Caco-2 (cell line): Measurements from ENCODE around the gene RBM4. TPM values are rescaled to one million over a fixed set of nuclear protein-coding genes. Genes with fewer than 3 reads are reported as not detected.

Experiments
- BruUV-seq: library from RNA; stranded (reverse); fragments of 400-500 nt; replicated peaks from 2 replicates; lab custom pipeline; 2021; lab: Mats Ljungman, UMichigan
- CTCF ChIA-PET: fragments of 300-600 bp; sonication (Branson Sonifier 250); formaldehyde crosslinking; loops from one replicate; lab custom pipeline; 2022; ENCODE audit warnings: antibody characterized with exemption; lab: Charles Lee
- POLR2A ChIA-PET: fragments of 300-600 bp; sonication (Branson Sonifier 250); formaldehyde crosslinking; loops from one replicate; lab custom pipeline; 2022; ENCODE audit warnings: antibody characterized with exemption; lab: Charles Lee
- DNase-seq, 2 experiments: peaks; one replicate each; pipeline versions ENCODE4 v3.0.0 to v3.0.0-alpha.2; 2020 to 2022
- H3K27me3 ChIP-seq: replicated peaks from 2 replicates; pipeline ENCODE4 v1.6.0; 2011; ENCODE audit warnings: low read length; ENCODE audit not compliant: control insufficient read depth, insufficient read depth
- H3K36me3 ChIP-seq: 2 replicates; pipeline ENCODE4 v1.5.1; 2011; ENCODE audit warnings: low read length; ENCODE audit not compliant: control insufficient read depth, insufficient read depth
- H3K4me1 ChIP-seq: fragments of 250-450 bp; sonication (Bioruptor Pico); 2 replicates; pipeline ENCODE4 v1.5.1; 2020; ENCODE audit warnings: mild to moderate bottlenecking
- H3K4me3 ChIP-seq: 2 replicates; pipeline ENCODE4 v1.5.1; 2011; ENCODE audit warnings: low read depth, mild to moderate bottlenecking, control low read depth, low read length
- H3K9me3 ChIP-seq: fragments of 250-450 bp; sonication (Bioruptor Pico); 2 replicates; pipeline ENCODE4 v1.5.1; 2020; ENCODE audit warnings: mild to moderate bottlenecking, moderate library complexity
- H3K27ac Mint-ChIP-seq: one replicate; pipeline ENCODE4 v1.8.0; 2022; ENCODE audit warnings: mixed read lengths; ENCODE audit not compliant: unreplicated experiment
- H3K27me3 Mint-ChIP-seq: one replicate; pipeline ENCODE4 v1.8.0; 2022; ENCODE audit warnings: mixed read lengths; ENCODE audit not compliant: insufficient read depth, unreplicated experiment
- H3K36me3 Mint-ChIP-seq: one replicate; pipeline ENCODE4 v1.8.0; 2022; ENCODE audit warnings: mild to moderate bottlenecking, mixed read lengths; ENCODE audit not compliant: insufficient read depth, unreplicated experiment
- H3K4me1 Mint-ChIP-seq: one replicate; pipeline ENCODE4 v1.8.0; 2022; ENCODE audit warnings: low read depth, mixed read lengths; ENCODE audit not compliant: unreplicated experiment
- H3K4me3 Mint-ChIP-seq: one replicate; pipeline ENCODE4 v1.8.0; 2022; ENCODE audit warnings: mild to moderate bottlenecking, moderate library complexity, mixed read lengths; ENCODE audit not compliant: unreplicated experiment
- H3K9me3 Mint-ChIP-seq: one replicate; pipeline ENCODE4 v1.8.0; 2022; ENCODE audit warnings: mixed read lengths; ENCODE audit not compliant: unreplicated experiment
- intact Hi-C: fragments of 100-400 bp; cut with micrococcal nuclease; formaldehyde crosslinking; loops from one replicate; pipeline ENCODE4 v1.10.0; 2022; ENCODE audit not compliant: unreplicated experiment
- total RNA-seq: library from RNA; stranded (reverse); gene quantifications from 2 replicates; pipeline ENCODE4 v1.2.3, GENCODE V29; 2022
- TF ChIP-seq, protein P1 (sequence below), 2 experiments: fragments of 200-600 bp in 1 of 2; IDR thresholded peaks; 1 replicate in 1 of 2; 2 replicates in 1 of 2; pipeline versions ENCODE4 v1.5.1 to v1.8.0; 2011 to 2022; ENCODE audit warnings: antibody characterized with exemption in 1 of 2, control low read depth in 1 of 2, inconsistent platforms in 1 of 2, low read depth in 1 of 2, low read length in 1 of 2, mild to moderate bottlenecking in 1 of 2, moderate library complexity in 1 of 2; ENCODE audit not compliant: insufficient read depth in 1 of 2, severe bottlenecking in 1 of 2, unreplicated experiment in 1 of 2

Gene RBM4
- total RNA-seq, 1 experiment from 2014 or later, result 257 TPM

DNA sequence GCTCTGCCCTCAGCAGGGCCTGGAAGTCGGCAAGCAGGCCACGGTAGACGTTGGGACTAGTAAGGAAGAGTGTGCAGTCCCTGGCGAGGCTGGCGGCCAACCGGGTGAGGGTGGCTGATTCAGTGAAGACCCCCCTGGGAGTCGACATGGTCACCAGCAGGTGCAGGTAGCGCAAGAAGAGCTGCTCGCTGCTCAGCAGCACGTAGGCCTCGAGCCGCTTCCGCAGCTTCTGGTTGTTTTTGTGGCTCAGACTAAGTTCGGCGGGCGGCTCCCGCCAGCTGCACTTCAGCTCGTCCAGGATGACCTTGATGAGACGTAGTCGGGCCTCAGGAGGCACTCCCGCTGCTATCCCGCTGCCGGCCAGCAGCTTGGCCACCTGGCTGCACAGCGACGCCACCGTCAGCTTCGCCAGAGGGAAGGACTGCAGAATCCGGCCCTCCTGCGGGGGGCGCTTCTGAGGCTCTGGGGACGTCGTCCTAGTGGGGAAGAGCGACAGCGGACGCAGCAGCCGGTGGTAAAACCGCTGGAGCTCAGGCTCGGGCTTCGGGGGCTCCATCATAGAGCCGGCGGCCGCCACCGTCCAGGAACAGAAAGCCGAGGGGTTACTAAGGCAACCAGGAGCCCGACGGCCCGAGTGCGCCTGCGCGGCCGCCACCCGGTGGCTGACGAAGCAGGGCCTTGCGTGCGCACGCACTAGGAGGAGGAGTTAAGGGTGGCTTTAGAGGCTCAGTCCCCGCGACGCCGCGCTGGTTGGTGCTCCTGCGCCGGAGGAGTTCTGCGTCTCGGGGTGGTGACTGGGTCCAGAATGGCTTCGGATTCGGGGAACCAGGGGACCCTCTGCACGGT lies 45.8 kb upstream of the RBM4 start, which contains the start of the genes CCDC87 and CCS:
Gene CCDC87 (minus strand): TSS at position 607 of the 846 bp plus-strand sequence. CDS start 48 bp downstream, at position 559.
Gene CCS (plus strand): TSS at position 729 of the 846 bp plus-strand sequence. CDS start 77 bp downstream, at position 806.
- intact Hi-C loops, result loop anchor here (1.0 to 5.0 kb wide), 4 partner anchors 24 to 86 kb away; partner anchors contain the start of genes ACTN3, RBM14, RBM4 and ZDHHC24
- H3K27me3 ChIP-seq, result no peaks in the 10 kb centered on the region
- Mint-ChIP-seq H3K4me3 (peak within 1 kb of the TSS; percentile 79), H3K27me3 (no peaks in the 10 kb centered on the region), H3K27ac (peak within 1 kb of the TSS; percentile 90), H3K9me3 (no peaks in the 10 kb centered on the region), H3K36me3 (peaks cover 20% of the 10 kb centered on the region), H3K4me1 (peaks cover 6% of the 10 kb centered on the region)
- no TSS peak for BruUV-seq
- H3K36me3 ChIP-seq, result no peaks in the 10 kb centered on the region; the same call in 1 of the 2 replicates
- POLR2A ChIA-PET, result interaction anchor here (0.6 to 1.5 kb wide), 10 partner anchors 13 to 237 kb away, joined by 3 to 37 read pairs (median 6); partner anchors contain the start of genes DPP3, MRPL11, RBM14 and RBM4
- peaks cover 23% of the 10 kb centered on the region for H3K4me1 ChIP-seq
- TF ChIP-seq, protein P1, sequence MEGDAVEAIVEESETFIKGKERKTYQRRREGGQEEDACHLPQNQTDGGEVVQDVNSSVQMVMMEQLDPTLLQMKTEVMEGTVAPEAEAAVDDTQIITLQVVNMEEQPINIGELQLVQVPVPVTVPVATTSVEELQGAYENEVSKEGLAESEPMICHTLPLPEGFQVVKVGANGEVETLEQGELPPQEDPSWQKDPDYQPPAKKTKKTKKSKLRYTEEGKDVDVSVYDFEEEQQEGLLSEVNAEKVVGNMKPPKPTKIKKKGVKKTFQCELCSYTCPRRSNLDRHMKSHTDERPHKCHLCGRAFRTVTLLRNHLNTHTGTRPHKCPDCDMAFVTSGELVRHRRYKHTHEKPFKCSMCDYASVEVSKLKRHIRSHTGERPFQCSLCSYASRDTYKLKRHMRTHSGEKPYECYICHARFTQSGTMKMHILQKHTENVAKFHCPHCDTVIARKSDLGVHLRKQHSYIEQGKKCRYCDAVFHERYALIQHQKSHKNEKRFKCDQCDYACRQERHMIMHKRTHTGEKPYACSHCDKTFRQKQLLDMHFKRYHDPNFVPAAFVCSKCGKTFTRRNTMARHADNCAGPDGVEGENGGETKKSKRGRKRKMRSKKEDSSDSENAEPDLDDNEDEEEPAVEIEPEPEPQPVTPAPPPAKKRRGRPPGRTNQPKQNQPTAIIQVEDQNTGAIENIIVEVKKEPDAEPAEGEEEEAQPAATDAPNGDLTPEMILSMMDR (IDR thresholded peaks at IDR 0.05; ENCODE audit: insufficient read depth in 1 of 2, low read depth in 1 of 2, low read length in 1 of 2, severe bottlenecking in 1 of 2, unreplicated experiment in 1 of 2), result peak; percentile 93 to 99
- CTCF ChIA-PET, result interaction anchor here (0.6 to 1.5 kb wide), 25 partner anchors 11 to 1611 kb away, joined by 3 to 14 read pairs (median 4); partner anchors contain the start of genes BBS1, DPP3, MRPL11 and PELI3
- no peaks in the 10 kb centered on the region; the same call in 1 of the 2 replicates for H3K9me3 ChIP-seq
- peak within 1 kb of the TSS; percentile 68 for H3K4me3 ChIP-seq
- DNase-seq, result peak; percentile 99 to 100

DNA sequence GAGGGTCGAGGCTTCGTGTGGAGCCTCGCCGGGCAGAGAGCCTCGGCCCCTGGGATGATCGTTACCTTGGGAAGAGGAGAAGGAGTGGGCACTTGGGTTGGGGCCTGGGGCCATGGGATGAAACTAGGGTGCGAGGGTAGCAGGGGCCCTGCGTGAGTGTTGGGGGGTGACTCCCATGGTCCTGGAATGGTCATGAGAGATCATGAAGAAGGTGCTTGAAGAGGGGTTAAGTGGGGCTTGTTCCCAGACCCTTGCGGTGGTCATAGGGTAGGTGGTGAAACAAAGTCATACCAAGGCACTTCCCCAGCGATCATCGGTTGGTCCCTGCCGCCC lies 45.2 kb upstream of the RBM4 start:
- BruUV-seq, result TSS peak; percentile 81

More for the DNA sequence above, 45.2 kb upstream of the RBM4 start:
- Histone ChIP-seq H3K36me3 (no peaks in the 10 kb centered on the region; the same call in 1 of the 2 replicates), H3K9me3 (no peaks in the 10 kb centered on the region; the same call in 1 of the 2 replicates), H3K4me3 (peak overlapping the region; percentile 68), H3K4me1 (peaks cover 23% of the 10 kb centered on the region), H3K27me3 (no peaks in the 10 kb centered on the region)
- CTCF ChIA-PET, result interaction anchor here (0.5 to 1.5 kb wide), 17 partner anchors 13 to 154 kb away, joined by 3 to 14 read pairs (median 4); partner anchors contain the start of genes BBS1, DPP3, MRPL11 and PELI3
- H3K36me3 Mint-ChIP-seq, result peaks cover 20% of the 10 kb centered on the region
- peak overlapping the region; percentile 79 for H3K4me3 Mint-ChIP-seq
- peak overlapping the region; percentile 90 for H3K27ac Mint-ChIP-seq
- H3K9me3 Mint-ChIP-seq, result no peaks in the 10 kb centered on the region
- TF ChIP-seq, protein P1 (IDR thresholded peaks at IDR 0.05; ENCODE audit: insufficient read depth in 1 of 2, low read depth in 1 of 2, low read length in 1 of 2, severe bottlenecking in 1 of 2, unreplicated experiment in 1 of 2), result no peak
- peaks cover 6% of the 10 kb centered on the region for H3K4me1 Mint-ChIP-seq
- intact Hi-C loops, result loop anchor here (1.0 to 5.0 kb wide), 4 partner anchors 23 to 85 kb away; partner anchors contain the start of genes ACTN3, RBM14, RBM4 and ZDHHC24
- no peaks in the 10 kb centered on the region for H3K27me3 Mint-ChIP-seq
- POLR2A ChIA-PET, result interaction anchor here (0.6 to 1.5 kb wide), 3 partner anchors 24 to 155 kb away, joined by 3 to 37 read pairs (median 4); partner anchors contain the start of genes DPP3, MRPL11 and RBM14
- no peak for DNase-seq
